Loucy (cell line): ENCODE measurements around the gene MOCS3.

Source experiments
- H2AFZ ChIP-seq: fragments of 200-600 bp; sonication (generic); 2 replicates; pipeline ENCODE4 v1.6.0; 2016; ENCODE audit warnings: antibody characterized with exemption, mild to moderate bottlenecking, low read length, moderate library complexity
- H3F3A ChIP-seq: fragments of 200-600 bp; 2 replicates; pipeline ENCODE4 v1.6.0; 2016; ENCODE audit warnings: antibody characterized with exemption, low read depth, mild to moderate bottlenecking
- H3K27me3 ChIP-seq: fragments of 200-600 bp; sonication (generic); 2 replicates; pipeline ENCODE4 v1.6.1; 2014; ENCODE audit warnings: low read length, mild to moderate bottlenecking; ENCODE audit not compliant: insufficient read depth, poor library complexity, severe bottlenecking
- H3K36me3 ChIP-seq: fragments of 200-600 bp; sonication (generic); 2 replicates; pipeline ENCODE4 v1.6.1; 2016; ENCODE audit warnings: low read length; ENCODE audit not compliant: insufficient read depth
- H3K4me1 ChIP-seq: fragments of 200-600 bp; sonication (generic); 2 replicates; pipeline ENCODE4 v1.5.1; 2014; ENCODE audit warnings: low read length, mild to moderate bottlenecking; ENCODE audit not compliant: insufficient read depth, poor library complexity, severe bottlenecking
- H3K4me2 ChIP-seq: fragments of 200-600 bp; sonication (generic); 2 replicates; pipeline ENCODE4 v1.6.0; 2014; ENCODE audit warnings: antibody characterized with exemption, low read length, low read depth, mild to moderate bottlenecking; ENCODE audit not compliant: poor library complexity, severe bottlenecking
- H3K4me3 ChIP-seq: fragments of 200-600 bp; sonication (generic); 2 replicates; pipeline ENCODE4 v1.5.1; 2014; ENCODE audit warnings: low read length, mild to moderate bottlenecking, mixed read lengths; ENCODE audit not compliant: poor library complexity, severe bottlenecking
- H3K79me2 ChIP-seq: fragments of 200-600 bp; sonication (generic); 2 replicates; pipeline ENCODE4 v1.6.1; 2014; ENCODE audit warnings: low read length; ENCODE audit not compliant: insufficient read depth
- H3K9ac ChIP-seq: fragments of 200-600 bp; sonication (generic); 2 replicates; pipeline ENCODE4 v1.6.0; 2014; ENCODE audit warnings: mild to moderate bottlenecking, low read depth, low read length, moderate library complexity; ENCODE audit not compliant: poor library complexity, severe bottlenecking
- H3K9me2 ChIP-seq: fragments of 200-600 bp; sonication (generic); replicated peaks from 2 replicates; pipeline ENCODE4 v1.6.1; 2016; ENCODE audit warnings: low read depth, low read length, mixed read lengths
- H3K9me3 ChIP-seq: fragments of 200-600 bp; sonication (generic); 2 replicates; pipeline ENCODE4 v1.6.1; 2014; ENCODE audit warnings: mild to moderate bottlenecking, antibody characterized with exemption, low read length, low read depth; ENCODE audit not compliant: insufficient read depth
- H4K20me1 ChIP-seq: fragments of 200-600 bp; sonication (generic); 2 replicates; pipeline ENCODE4 v1.6.0; 2014; ENCODE audit warnings: antibody characterized with exemption, low read length, mild to moderate bottlenecking; ENCODE audit not compliant: insufficient read depth, poor library complexity, severe bottlenecking
- CTCF ChIP-seq: fragments of 200-600 bp; sonication (generic); conservative IDR thresholded peaks from 2 replicates; pipeline ENCODE4 v1.5.1; 2014; ENCODE audit warnings: mild to moderate bottlenecking, antibody characterized with exemption, low read length
- EZH2phosphoT487 ChIP-seq: fragments of 200-600 bp; IDR thresholded peaks from 2 replicates; pipeline ENCODE4 v1.6.1; 2018; ENCODE audit warnings: antibody characterized with exemption, mild to moderate bottlenecking, moderate library complexity, borderline replicate concordance

MOCS3 gene

GRCh38 chr20:50958615-50959542 lies at the start of gene MOCS3:
MOCS3 (plus strand) TSS chr20:50958818; CDS start chr20:50958843, 25 bp downstream.
- H3F3A ChIP-seq, result no peaks in the 10 kb centered on the region
- H2AFZ ChIP-seq, result peak within 1 kb of the TSS; percentile 98
- peaks cover 6% of the 10 kb centered on the region; the same call in 1 of the 2 replicates for H3K36me3 ChIP-seq
- H3K4me1 ChIP-seq, result peaks cover 23% of the 10 kb centered on the region
- H4K20me1 ChIP-seq, result peaks cover 43% of the 10 kb centered on the region
- peak within 1 kb of the TSS; percentile 88 for H3K9ac ChIP-seq
- TF ChIP-seq EZH2phosphoT487 (no peak), CTCF (no peak)
- peaks cover 63% of the 10 kb centered on the region for H3K79me2 ChIP-seq
- H3K4me3 ChIP-seq, result peak within 1 kb of the TSS; percentile 95
- peak within 1 kb of the TSS; percentile 93 for H3K4me2 ChIP-seq
- H3K9me3 ChIP-seq, result no peaks in the 10 kb centered on the region
- no peaks in the 10 kb centered on the region for H3K27me3 ChIP-seq
- no peaks in the 10 kb centered on the region for H3K9me2 ChIP-seq

- TF ChIP-seq EZH2phosphoT487, result no peak
- no peak for TF ChIP-seq CTCF
- H3K27me3 ChIP-seq, result no peaks in the 10 kb centered on the region
- peaks cover 7% of the 10 kb centered on the region for H3K4me1 ChIP-seq
- H3K9me2 ChIP-seq, result no peaks in the 10 kb centered on the region
- no peaks in the 10 kb centered on the region for H3F3A ChIP-seq
- H3K4me3 ChIP-seq, result no peak overlapping the region
- H3K9ac ChIP-seq, result no peak overlapping the region
- peaks cover 97% of the 10 kb centered on the region for H4K20me1 ChIP-seq
- no peak overlapping the region for H2AFZ ChIP-seq
- no peaks in the 10 kb centered on the region for H3K9me3 ChIP-seq
- H3K4me2 ChIP-seq, result no peak overlapping the region
- H3K36me3 ChIP-seq, result peaks cover 36% of the 10 kb centered on the region; the same call in 1 of the 2 replicates
- H3K79me2 ChIP-seq, result peaks cover 100% of the 10 kb centered on the region
Observed at GRCh38 chr20:50909413-50909812, 49.2 kb upstream of the MOCS3 start.

GRCh38 chr20:50911030-50911429 lies 47.6 kb upstream of the MOCS3 start:
- no peak overlapping the region for H3K9ac ChIP-seq
- H3K4me2 ChIP-seq, result no peak overlapping the region
- no peaks in the 10 kb centered on the region for H3K9me3 ChIP-seq
- H3K4me3 ChIP-seq, result no peak overlapping the region
- H3K4me1 ChIP-seq, result peaks cover 15% of the 10 kb centered on the region
- H3K79me2 ChIP-seq, result peaks cover 100% of the 10 kb centered on the region
- no peaks in the 10 kb centered on the region for H3K27me3 ChIP-seq
- 0 out of 2 replicates have a peak, but pooled peaks cover 4% of the 10 kb centered on the region for H3F3A ChIP-seq
- no peak for TF ChIP-seq CTCF
- no peak for TF ChIP-seq EZH2phosphoT487
- H3K36me3 ChIP-seq, result peaks cover 41% of the 10 kb centered on the region; the same call in 1 of the 2 replicates
- H4K20me1 ChIP-seq, result peaks cover 97% of the 10 kb centered on the region
- H2AFZ ChIP-seq, result no peak overlapping the region
- no peaks in the 10 kb centered on the region for H3K9me2 ChIP-seq
